ENCODE data around the gene NOTCH2. TPM values are rescaled to one million over a fixed set of nuclear protein-coding genes. Genes with fewer than 3 reads are reported as not detected.
"Not testable (repeated sequence)": the region's sequence is repeated elsewhere in the genome, so short reads cannot be mapped to it uniquely, and the experiment has no call there.

NOTCH2 gene
- total RNA-seq, 1 experiment from 2014 or later = 59.2 TPM

DNA sequence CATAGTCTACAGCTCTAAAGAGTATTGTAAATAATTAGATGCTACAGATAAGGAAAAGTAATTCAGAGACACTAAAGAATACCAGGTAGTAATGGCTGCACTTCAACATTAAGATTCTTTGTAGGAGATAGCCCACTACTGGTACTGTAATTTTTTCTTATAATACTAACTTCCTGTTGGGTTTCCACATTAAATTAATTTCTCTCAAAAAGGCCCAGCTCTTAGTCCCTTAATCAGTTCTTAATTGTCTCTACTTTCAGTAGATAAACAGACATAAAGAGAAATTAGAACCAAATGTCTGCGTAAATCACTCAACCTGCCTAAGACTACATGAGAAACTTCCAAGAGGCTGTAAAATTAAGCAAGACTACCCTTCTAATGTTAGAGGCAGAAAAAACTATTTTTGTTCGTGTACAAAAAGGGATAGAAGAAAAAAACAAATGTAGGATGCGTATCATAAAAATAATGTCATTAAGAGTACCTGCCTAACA, 83.4 kb downstream of the NOTCH2 start:
- in situ Hi-C loops (cut with HindIII; ENCODE audit: low pct_unique_long_range_greater_than_20kb, low sequenced_read_pairs) = no loop called here
- no peak for DNase-seq (ENCODE audit: low read depth)

DNA sequence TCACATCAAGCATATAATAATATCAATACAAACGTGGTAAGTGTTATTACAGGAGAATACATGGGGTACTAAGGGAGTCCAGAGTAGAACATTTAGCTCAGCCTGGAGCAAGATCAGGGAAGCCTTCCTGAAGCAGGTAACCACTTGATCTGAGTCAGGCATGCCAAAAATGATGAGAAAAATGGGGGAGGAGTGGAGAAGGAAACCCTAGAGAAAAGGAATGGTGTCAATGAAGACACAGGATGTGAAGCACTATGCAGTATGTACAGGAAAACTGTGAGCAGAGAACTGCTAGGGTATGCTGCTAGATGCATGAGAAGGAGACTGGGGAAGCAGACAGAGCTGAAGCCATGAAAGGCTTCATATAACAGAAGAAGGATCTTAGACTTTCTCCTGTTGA, 84.7 kb downstream of the NOTCH2 start:
- in situ Hi-C loops (cut with HindIII; ENCODE audit: low pct_unique_long_range_greater_than_20kb, low sequenced_read_pairs) = no loop called here
- DNase-seq (ENCODE audit: low read depth) = no peak

- in situ Hi-C loops (cut with HindIII; ENCODE audit: low pct_unique_long_range_greater_than_20kb, low sequenced_read_pairs) = no loop called here
- DNase-seq (ENCODE audit: low read depth) = no peak
Measured at GRCh38 chr1:119981986-119982815, 87.3 kb downstream of the NOTCH2 start.

- no peak for DNase-seq (ENCODE audit: low read depth)
- in situ Hi-C loops (cut with HindIII; ENCODE audit: low pct_unique_long_range_greater_than_20kb, low sequenced_read_pairs) = no loop called here
Measured at GRCh38 chr1:119981496-119981895, 88.0 kb downstream of the NOTCH2 start.

DNA sequence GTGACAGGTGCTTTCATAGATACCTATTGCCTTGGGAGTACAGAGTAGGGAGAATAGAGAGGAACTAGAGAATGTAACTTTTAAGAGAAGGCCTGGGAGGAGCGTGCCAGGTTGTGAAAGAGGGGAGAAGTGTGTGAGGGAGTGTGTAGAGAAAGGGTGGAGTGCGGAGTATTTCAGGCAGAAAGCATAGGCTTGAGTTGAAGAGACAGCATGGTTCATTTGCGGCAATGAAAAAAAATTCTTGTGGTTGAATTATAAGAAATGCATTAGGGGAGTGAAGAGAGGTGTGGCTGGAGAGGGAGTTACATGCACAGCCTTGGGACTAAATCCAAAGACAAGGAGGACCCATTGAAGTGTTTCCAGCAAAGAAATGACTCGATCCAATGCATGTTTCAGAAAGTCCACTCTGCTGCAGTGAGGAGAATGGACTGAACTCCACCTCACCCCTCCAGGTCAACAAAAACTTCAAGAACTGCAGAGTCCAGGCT, 91.4 kb downstream of the NOTCH2 start:
- in situ Hi-C loops (cut with HindIII; ENCODE audit: low pct_unique_long_range_greater_than_20kb, low sequenced_read_pairs) = no loop called here
- DNase-seq (ENCODE audit: low read depth) = no peak

DNA sequence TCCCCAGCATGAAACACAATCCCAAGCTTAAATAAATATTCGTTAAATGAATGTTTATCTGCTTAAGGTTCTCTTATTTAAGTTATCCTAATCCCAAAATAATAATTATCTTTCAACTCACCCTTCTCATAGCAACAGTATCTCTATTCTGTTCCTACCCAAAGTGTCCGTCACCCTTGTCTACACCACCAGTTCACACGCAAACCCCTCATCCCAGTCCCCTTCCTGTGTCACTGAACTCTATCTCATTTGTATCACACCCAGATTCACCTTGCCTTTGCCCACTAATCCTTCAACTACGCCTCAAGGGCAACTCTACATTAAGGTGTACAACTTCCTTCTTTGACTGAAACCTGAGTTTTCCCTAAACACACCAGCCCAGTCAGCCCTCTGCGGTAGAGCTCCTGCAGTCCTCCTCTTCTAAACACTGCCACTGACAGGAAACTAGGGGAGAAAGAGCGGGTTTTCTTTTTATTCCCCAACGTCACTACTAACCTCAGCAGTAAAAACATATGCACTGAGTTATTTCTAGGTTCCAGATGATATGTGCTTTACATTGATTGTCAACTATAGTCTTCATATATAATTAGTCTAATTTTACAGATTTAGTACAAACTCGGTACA, 92.2 kb downstream of the NOTCH2 start:
- in situ Hi-C loops (cut with HindIII; ENCODE audit: low pct_unique_long_range_greater_than_20kb, low sequenced_read_pairs) = not testable (repeated sequence)

GRCh38 chr1:119975582-119976254, 93.7 kb downstream of the NOTCH2 start:
- DNase-seq (ENCODE audit: low read depth); in situ Hi-C loops (cut with HindIII; ENCODE audit: low pct_unique_long_range_greater_than_20kb, low sequenced_read_pairs): not testable (repeated sequence)

More for the DNA sequence above, 92.2 kb downstream of the NOTCH2 start:
- not testable (repeated sequence) for DNase-seq (ENCODE audit: low read depth)

GRCh38 chr1:119975006-119975405, 94.5 kb downstream of the NOTCH2 start:
- in situ Hi-C loops (cut with HindIII; ENCODE audit: low pct_unique_long_range_greater_than_20kb, low sequenced_read_pairs) = no loop called here
- no peak for DNase-seq (ENCODE audit: low read depth)

GRCh38 chr1:119974013-119974412, 95.4 kb downstream of the NOTCH2 start:
- DNase-seq (ENCODE audit: low read depth) = no peak
- in situ Hi-C loops (cut with HindIII; ENCODE audit: low pct_unique_long_range_greater_than_20kb, low sequenced_read_pairs) = no loop called here

DNA sequence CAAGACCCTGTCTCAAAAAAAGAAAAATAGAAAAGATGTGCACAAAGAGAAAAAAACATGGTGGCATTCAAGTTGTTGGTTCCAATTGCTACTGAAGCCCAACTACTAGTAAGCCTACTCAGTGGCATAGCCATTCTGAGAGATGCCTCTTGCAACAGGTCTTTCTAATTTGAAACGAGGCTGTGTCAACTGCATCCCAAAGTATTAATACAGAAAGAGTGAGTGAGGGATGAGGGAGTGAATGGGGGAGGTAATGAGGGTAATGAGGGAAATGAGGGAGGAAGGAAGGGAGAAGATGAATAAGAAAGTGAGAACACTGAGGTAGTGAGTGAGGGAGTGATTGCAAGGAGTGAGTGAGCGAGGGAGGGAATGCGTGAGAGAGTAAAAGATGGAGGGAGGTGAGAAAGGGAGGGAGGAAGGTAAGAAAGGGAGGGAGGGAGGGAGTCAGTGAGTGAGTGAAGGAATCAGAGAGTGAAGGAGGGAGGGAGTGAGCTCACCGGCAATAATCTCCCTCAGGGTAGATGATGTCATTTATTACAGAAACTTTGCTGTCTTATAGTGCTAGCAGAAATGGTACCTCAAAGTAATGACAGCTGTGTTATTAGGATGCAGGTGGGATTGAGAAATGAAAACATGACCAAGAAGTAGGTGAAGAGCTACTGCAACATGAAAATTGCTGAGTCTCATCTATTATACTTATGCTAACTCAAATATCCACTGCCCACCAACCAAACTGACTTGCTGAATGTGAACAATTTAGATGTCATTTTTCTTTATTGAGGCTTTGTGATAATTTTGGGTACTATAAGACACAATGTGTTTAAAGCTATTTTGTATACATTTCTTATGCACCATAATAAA, 97.5 kb downstream of the NOTCH2 start:
- no peak for DNase-seq (ENCODE audit: low read depth)
- in situ Hi-C loops (cut with HindIII; ENCODE audit: low pct_unique_long_range_greater_than_20kb, low sequenced_read_pairs) = no loop called here

- in situ Hi-C loops (cut with HindIII; ENCODE audit: low pct_unique_long_range_greater_than_20kb, low sequenced_read_pairs) = no loop called here
- no peak for DNase-seq (ENCODE audit: low read depth)
Measured at GRCh38 chr1:119968601-119969000, 100.9 kb downstream of the NOTCH2 start.

GRCh38 chr1:119968068-119968492, 101.4 kb downstream of the NOTCH2 start:
- in situ Hi-C loops (cut with HindIII; ENCODE audit: low pct_unique_long_range_greater_than_20kb, low sequenced_read_pairs) = no loop called here
- peak; percentile 64 for DNase-seq (ENCODE audit: low read depth)

- DNase-seq (ENCODE audit: low read depth) = no peak
- in situ Hi-C loops (cut with HindIII; ENCODE audit: low pct_unique_long_range_greater_than_20kb, low sequenced_read_pairs) = no loop called here
Measured at GRCh38 chr1:119966681-119967080, 102.8 kb downstream of the NOTCH2 start.

- in situ Hi-C loops (cut with HindIII; ENCODE audit: low pct_unique_long_range_greater_than_20kb, low sequenced_read_pairs) = no loop called here
- no peak for DNase-seq (ENCODE audit: low read depth)
Measured at GRCh38 chr1:119966020-119966419, 103.4 kb downstream of the NOTCH2 start.

- in situ Hi-C loops (cut with HindIII; ENCODE audit: low pct_unique_long_range_greater_than_20kb, low sequenced_read_pairs) = no loop called here
- no peak for DNase-seq (ENCODE audit: low read depth)
Measured at GRCh38 chr1:119964673-119965363, 104.6 kb downstream of the NOTCH2 start.

GRCh38 chr1:119962296-119962968, 107.0 kb downstream of the NOTCH2 start:
- in situ Hi-C loops (cut with HindIII; ENCODE audit: low pct_unique_long_range_greater_than_20kb, low sequenced_read_pairs) = no loop called here

DNA sequence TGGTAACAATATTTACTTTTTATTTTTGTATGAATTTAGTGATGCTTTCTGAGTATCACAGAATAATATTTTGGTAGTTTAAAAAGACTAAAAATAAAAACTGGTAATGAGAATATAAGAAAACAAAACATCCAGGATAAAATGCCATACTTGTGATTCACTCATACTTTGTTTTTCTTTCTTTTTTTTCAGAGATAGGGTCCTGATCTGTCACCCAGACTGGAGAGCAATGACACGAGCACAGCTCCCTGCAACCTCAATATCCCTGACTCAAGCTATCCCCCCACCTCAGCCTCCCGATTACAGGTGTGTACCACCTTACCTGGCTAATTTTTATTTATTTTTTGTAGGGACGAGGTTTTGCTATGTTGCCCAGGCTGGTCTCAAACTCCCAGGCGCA, 109.0 kb downstream of the NOTCH2 start:
- DNase-seq (ENCODE audit: low read depth) = peak; percentile 3
- in situ Hi-C loops (cut with HindIII; ENCODE audit: low pct_unique_long_range_greater_than_20kb, low sequenced_read_pairs) = no loop called here

More at GRCh38 chr1:119962296-119962968, 107.0 kb downstream of the NOTCH2 start:
- DNase-seq (ENCODE audit: low read depth) = no peak
